AG09309 (cell line): ENCODE results near the gene RICTOR.

Source experiments
- DNase-seq: peaks from one replicate; pipeline ENCODE4 v3.0.0-alpha.2; 2010; ENCODE audit warnings: low read depth
- H3K4me3 ChIP-seq: 2 replicates; pipeline ENCODE4 v1.5.1; 2011; ENCODE audit warnings: mild to moderate bottlenecking, low read depth, low read length, moderate library complexity; ENCODE audit not compliant: control insufficient read depth
- CTCF ChIP-seq: IDR thresholded peaks from 2 replicates; pipeline ENCODE4 v1.5.1; 2011; ENCODE audit warnings: mild to moderate bottlenecking, low read depth, low read length, inconsistent platforms; ENCODE audit not compliant: insufficient read depth, control insufficient read depth; ENCODE audit errors: missing control alignments

RICTOR gene

GRCh38 chr5:39062104-39062503 lies 12.1 kb downstream of the RICTOR start:
- TF ChIP-seq CTCF, result no peak
- no peak for DNase-seq

GRCh38 chr5:39059064-39059463 lies 15.1 kb downstream of the RICTOR start:
- DNase-seq, result no peak
- TF ChIP-seq CTCF, result no peak
- no peak overlapping the region for H3K4me3 ChIP-seq

More at GRCh38 chr5:39062104-39062503, 12.1 kb downstream of the RICTOR start:
- no peak overlapping the region for H3K4me3 ChIP-seq

- no peak for TF ChIP-seq CTCF
- no peak overlapping the region for H3K4me3 ChIP-seq
- DNase-seq, result no peak
Observed at GRCh38 chr5:39058178-39058921, 15.8 kb downstream of the RICTOR start.

GRCh38 chr5:39057734-39058133 lies 16.5 kb downstream of the RICTOR start:
- DNase-seq, result no peak
- no peak overlapping the region for H3K4me3 ChIP-seq
- no peak for TF ChIP-seq CTCF

- no peak overlapping the region for H3K4me3 ChIP-seq
- no peak for DNase-seq
- TF ChIP-seq CTCF, result no peak
Observed at GRCh38 chr5:39055768-39056398, 18.3 kb downstream of the RICTOR start.

- DNase-seq, result no peak
- no peak for TF ChIP-seq CTCF
- H3K4me3 ChIP-seq, result no peak overlapping the region
Observed at GRCh38 chr5:39055027-39055767, 19.0 kb downstream of the RICTOR start.
